GM19238 (cell line): Measurements from ENCODE around the gene RNF220.

Source experiments
- DNase-seq: peaks from one replicate; pipeline ENCODE4 v3.0.0; 2011; ENCODE audit warnings: low spot score; ENCODE audit not compliant: insufficient read length

Gene RNF220

GRCh38 chr1:44576456-44577150 lies 171.5 kb downstream of the RNF220 start:
- no peak for DNase-seq

- DNase-seq, result no peak
Measured at GRCh38 chr1:44581205-44581604, 176.2 kb downstream of the RNF220 start.

GRCh38 chr1:44584167-44584566 lies 179.1 kb downstream of the RNF220 start:
- no peak for DNase-seq

- no peak for DNase-seq
Measured at GRCh38 chr1:44585315-44585920, 180.4 kb downstream of the RNF220 start.

- DNase-seq, result no peak
Measured at GRCh38 chr1:44587796-44588460, 182.9 kb downstream of the RNF220 start.

- no peak for DNase-seq
Measured at GRCh38 chr1:44588551-44589210, 183.6 kb downstream of the RNF220 start.

- no peak for DNase-seq
Measured at GRCh38 chr1:44590475-44590874, 185.4 kb downstream of the RNF220 start.

- no peak for DNase-seq
Measured at GRCh38 chr1:44591381-44591780, 186.3 kb downstream of the RNF220 start.

GRCh38 chr1:44592208-44593145 lies 187.4 kb downstream of the RNF220 start:
- no peak for DNase-seq

GRCh38 chr1:44594353-44594752 lies 189.3 kb downstream of the RNF220 start:
- DNase-seq, result no peak

- DNase-seq, result peak; percentile 94
Measured at GRCh38 chr1:44594871-44595735, 190.0 kb downstream of the RNF220 start.

GRCh38 chr1:44596511-44596910 lies 191.5 kb downstream of the RNF220 start:
- no peak for DNase-seq

- DNase-seq, result no peak
Measured at GRCh38 chr1:44598167-44598566, 193.1 kb downstream of the RNF220 start.

GRCh38 chr1:44602634-44603628 lies 197.9 kb downstream of the RNF220 start:
- DNase-seq, result no peak

GRCh38 chr1:44603718-44604117 lies 198.7 kb downstream of the RNF220 start:
- DNase-seq, result no peak

GRCh38 chr1:44604157-44604955 lies 199.3 kb downstream of the RNF220 start:
- DNase-seq, result no peak

GRCh38 chr1:44605914-44606615 lies 201.0 kb downstream of the RNF220 start:
- DNase-seq, result no peak
